GM12878 (cell line): ENCODE data around the gene TNIP1.

Source experiments
- CBX5 ChIP-seq: sonication (generic); IDR thresholded peaks from 2 replicates; pipeline ENCODE4 v1.6.1; 2016; ENCODE audit warnings: low read depth, moderate library complexity, mild to moderate bottlenecking, inconsistent platforms
- CEBPB ChIP-seq, 2 experiments: fragments of 150-350 bp in 1 of 2; IDR thresholded peaks; 2 replicates each; pipeline ENCODE4 v1.6.1; 2012 to 2014; ENCODE audit warnings: low read depth in 2 of 2, low read length in 2 of 2, borderline replicate concordance in 1 of 2, inconsistent platforms in 1 of 2
- CTCF ChIP-seq, 3 experiments: IDR thresholded peaks in 2 of 3; conservative IDR thresholded peaks in 1 of 3; 2 replicates each; pipeline ENCODE4 v1.5.1; 2011; ENCODE audit warnings: low read depth in 3 of 3, low read length in 3 of 3, mild to moderate bottlenecking in 3 of 3, control low read depth in 2 of 3, moderate library complexity in 2 of 3, inconsistent platforms in 1 of 3, mixed read lengths in 1 of 3; ENCODE audit not compliant: control insufficient read depth in 2 of 3, insufficient read depth in 1 of 3; ENCODE audit errors: extremely low read depth in 1 of 3
- EP300 ChIP-seq, 2 experiments: fragments of 150-350 bp in 1 of 2; IDR thresholded peaks; 2 replicates each; pipeline ENCODE4 v1.6.1; 2011 to 2012; ENCODE audit warnings: low read depth in 2 of 2, low read length in 2 of 2, borderline replicate concordance in 1 of 2, improper control_type of control experiment in 1 of 2, inconsistent platforms in 1 of 2; ENCODE audit not compliant: control insufficient read depth in 1 of 2
- GABPA ChIP-seq: IDR thresholded peaks from 2 replicates; pipeline ENCODE4 v1.6.1; 2014; ENCODE audit warnings: antibody characterized with exemption, low read depth, mild to moderate bottlenecking, inconsistent platforms
- JUNB ChIP-seq: IDR thresholded peaks from 2 replicates; pipeline ENCODE4 v1.6.1; 2016; ENCODE audit warnings: antibody characterized with exemption, mild to moderate bottlenecking
- JUND ChIP-seq: IDR thresholded peaks from 2 replicates; pipeline ENCODE4 v1.6.1; 2012; ENCODE audit warnings: low read depth, mild to moderate bottlenecking, low read length, improper control_type of control experiment, moderate library complexity
- PKNOX1 ChIP-seq: fragments of 450-650 bp; IDR thresholded peaks from 2 replicates; pipeline ENCODE4 v1.6.1; 2016; ENCODE audit warnings: mild to moderate bottlenecking
- POLR2A ChIP-seq: IDR thresholded peaks from 2 replicates; pipeline ENCODE4 v1.6.1; 2011; ENCODE audit warnings: low read depth, mild to moderate bottlenecking, low read length
- TCF7 ChIP-seq: IDR thresholded peaks from 2 replicates; pipeline ENCODE4 v1.6.1; 2014; ENCODE audit warnings: antibody characterized with exemption, borderline replicate concordance
- TF ChIP-seq, protein P1 (sequence below): fragments of 450-650 bp; IDR thresholded peaks from 2 replicates; pipeline ENCODE4 v1.6.1; 2016; ENCODE audit warnings: mild to moderate bottlenecking, moderate library complexity, borderline replicate concordance

- TF ChIP-seq GABPA (no peak), PKNOX1 (no peak), POLR2A (no peak), JUND (no peak), CTCF (IDR thresholded peaks at IDR 0.05 in 2 of 3, conservative IDR thresholded peaks at IDR 0.05 in 1 of 3; ENCODE audit: control insufficient read depth in 2 of 3, extremely low read depth in 1 of 3, insufficient read depth in 1 of 3, low read depth in 3 of 3, low read length in 3 of 3) (no peak), CBX5 (no peak), JUNB (no peak), TCF7 (no peak), EP300 (IDR thresholded peaks at IDR 0.05; ENCODE audit: borderline replicate concordance in 1 of 2, control insufficient read depth in 1 of 2, low read depth in 2 of 2, low read length in 2 of 2) (no peak), CEBPB (IDR thresholded peaks at IDR 0.05; ENCODE audit: borderline replicate concordance in 1 of 2, low read depth in 2 of 2, low read length in 2 of 2) (no peak)
- TF ChIP-seq, protein P1, sequence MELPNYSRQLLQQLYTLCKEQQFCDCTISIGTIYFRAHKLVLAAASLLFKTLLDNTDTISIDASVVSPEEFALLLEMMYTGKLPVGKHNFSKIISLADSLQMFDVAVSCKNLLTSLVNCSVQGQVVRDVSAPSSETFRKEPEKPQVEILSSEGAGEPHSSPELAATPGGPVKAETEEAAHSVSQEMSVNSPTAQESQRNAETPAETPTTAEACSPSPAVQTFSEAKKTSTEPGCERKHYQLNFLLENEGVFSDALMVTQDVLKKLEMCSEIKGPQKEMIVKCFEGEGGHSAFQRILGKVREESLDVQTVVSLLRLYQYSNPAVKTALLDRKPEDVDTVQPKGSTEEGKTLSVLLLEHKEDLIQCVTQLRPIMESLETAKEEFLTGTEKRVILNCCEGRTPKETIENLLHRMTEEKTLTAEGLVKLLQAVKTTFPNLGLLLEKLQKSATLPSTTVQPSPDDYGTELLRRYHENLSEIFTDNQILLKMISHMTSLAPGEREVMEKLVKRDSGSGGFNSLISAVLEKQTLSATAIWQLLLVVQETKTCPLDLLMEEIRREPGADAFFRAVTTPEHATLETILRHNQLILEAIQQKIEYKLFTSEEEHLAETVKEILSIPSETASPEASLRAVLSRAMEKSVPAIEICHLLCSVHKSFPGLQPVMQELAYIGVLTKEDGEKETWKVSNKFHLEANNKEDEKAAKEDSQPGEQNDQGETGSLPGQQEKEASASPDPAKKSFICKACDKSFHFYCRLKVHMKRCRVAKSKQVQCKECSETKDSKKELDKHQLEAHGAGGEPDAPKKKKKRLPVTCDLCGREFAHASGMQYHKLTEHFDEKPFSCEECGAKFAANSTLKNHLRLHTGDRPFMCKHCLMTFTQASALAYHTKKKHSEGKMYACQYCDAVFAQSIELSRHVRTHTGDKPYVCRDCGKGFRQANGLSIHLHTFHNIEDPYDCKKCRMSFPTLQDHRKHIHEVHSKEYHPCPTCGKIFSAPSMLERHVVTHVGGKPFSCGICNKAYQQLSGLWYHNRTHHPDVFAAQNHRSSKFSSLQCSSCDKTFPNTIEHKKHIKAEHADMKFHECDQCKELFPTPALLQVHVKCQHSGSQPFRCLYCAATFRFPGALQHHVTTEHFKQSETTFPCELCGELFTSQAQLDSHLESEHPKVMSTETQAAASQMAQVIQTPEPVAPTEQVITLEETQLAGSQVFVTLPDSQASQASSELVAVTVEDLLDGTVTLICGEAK: no peak
Observed at GRCh38 chr5:151002681-151003502, 77.9 kb downstream of the TNIP1 start.
